Duodenal mucosa (tissue), 2 donors: Measurements from ENCODE around the gene ADD3.

Experiments
- H3K27ac ChIP-seq: one replicate; pipeline ENCODE4 v1.7.0; 2013; ENCODE audit warnings: low read depth, low read length
- H3K27me3 ChIP-seq, 2 donors: one replicate each; pipeline ENCODE4 v1.7.0; 2013; ENCODE audit warnings: low read length in 2 of 2, control low read depth in 1 of 2; ENCODE audit not compliant: insufficient read depth in 2 of 2, control insufficient read depth in 1 of 2
- H3K36me3 ChIP-seq, 2 donors: one replicate each; pipeline ENCODE4 v1.7.0; 2013; ENCODE audit warnings: low read length in 2 of 2, control low read depth in 1 of 2; ENCODE audit not compliant: insufficient read depth in 2 of 2, control insufficient read depth in 1 of 2
- H3K4me1 ChIP-seq, 2 donors: one replicate each; pipeline ENCODE4 v1.7.0; 2013; ENCODE audit warnings: low read length in 2 of 2, control low read depth in 1 of 2; ENCODE audit not compliant: insufficient read depth in 2 of 2, control insufficient read depth in 1 of 2
- H3K4me3 ChIP-seq, 2 donors: one replicate each; pipeline ENCODE4 v1.7.0; 2013; ENCODE audit warnings: low read length in 2 of 2, low read depth in 1 of 2
- H3K9ac ChIP-seq, 2 donors: one replicate each; pipeline ENCODE4 v1.7.0; 2013; ENCODE audit warnings: low read length in 2 of 2, low read depth in 1 of 2
- H3K9me3 ChIP-seq, 2 donors: one replicate each; pipeline ENCODE4 v1.7.0; 2013; ENCODE audit warnings: low read length in 2 of 2, control low read depth in 1 of 2; ENCODE audit not compliant: control insufficient read depth in 1 of 2

ADD3 gene

DNA sequence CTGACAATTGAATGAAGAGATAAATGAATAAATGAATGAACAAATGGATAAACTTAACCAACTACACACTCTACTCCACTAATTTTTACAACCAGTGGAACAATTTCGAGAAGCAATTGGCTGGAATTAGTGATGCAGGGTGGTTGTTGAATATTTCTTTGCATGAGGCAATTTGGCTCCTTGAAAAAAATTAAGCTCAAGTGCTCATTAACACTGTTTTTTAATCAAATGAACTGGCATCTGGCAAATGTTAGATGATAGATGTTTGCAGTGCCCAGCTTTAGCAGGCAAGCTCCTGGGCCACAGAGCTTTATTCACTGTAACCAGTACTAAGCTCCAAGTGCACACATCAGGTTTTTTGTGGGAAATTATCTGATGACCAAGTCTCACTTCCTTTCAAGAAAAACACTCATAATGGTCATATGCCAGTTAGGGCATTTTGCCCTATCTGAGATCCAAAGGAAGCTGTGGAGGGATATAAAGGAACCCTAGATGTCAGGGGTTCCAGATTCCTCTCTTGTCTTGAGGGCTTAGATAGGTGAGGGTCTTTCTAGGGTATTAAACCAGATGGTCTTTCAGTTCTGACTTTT lies 16.4 kb upstream of the ADD3 start:
- H3K4me3 ChIP-seq = no peak overlapping the region
- no peaks in the 10 kb centered on the region for H3K36me3 ChIP-seq
- H3K4me1 ChIP-seq = peaks cover 18% of the 10 kb centered on the region in 2 donors
- no peaks in the 10 kb centered on the region for H3K27me3 ChIP-seq
- no peaks in the 10 kb centered on the region for H3K9me3 ChIP-seq
- H3K9ac ChIP-seq = no peak overlapping the region
- H3K27ac ChIP-seq = no peak overlapping the region

- no peaks in the 10 kb centered on the region for H3K36me3 ChIP-seq
- no peak overlapping the region for H3K4me3 ChIP-seq
- no peak overlapping the region for H3K9ac ChIP-seq
- H3K4me1 ChIP-seq = peaks cover 25 to 27% of the 10 kb centered on the region in 2 donors
- no peak overlapping the region for H3K27ac ChIP-seq
- H3K9me3 ChIP-seq = no peaks in the 10 kb centered on the region
- H3K27me3 ChIP-seq = no peaks in the 10 kb centered on the region
Observed at GRCh38 chr10:109992485-109992884, 15.3 kb upstream of the ADD3 start.

DNA sequence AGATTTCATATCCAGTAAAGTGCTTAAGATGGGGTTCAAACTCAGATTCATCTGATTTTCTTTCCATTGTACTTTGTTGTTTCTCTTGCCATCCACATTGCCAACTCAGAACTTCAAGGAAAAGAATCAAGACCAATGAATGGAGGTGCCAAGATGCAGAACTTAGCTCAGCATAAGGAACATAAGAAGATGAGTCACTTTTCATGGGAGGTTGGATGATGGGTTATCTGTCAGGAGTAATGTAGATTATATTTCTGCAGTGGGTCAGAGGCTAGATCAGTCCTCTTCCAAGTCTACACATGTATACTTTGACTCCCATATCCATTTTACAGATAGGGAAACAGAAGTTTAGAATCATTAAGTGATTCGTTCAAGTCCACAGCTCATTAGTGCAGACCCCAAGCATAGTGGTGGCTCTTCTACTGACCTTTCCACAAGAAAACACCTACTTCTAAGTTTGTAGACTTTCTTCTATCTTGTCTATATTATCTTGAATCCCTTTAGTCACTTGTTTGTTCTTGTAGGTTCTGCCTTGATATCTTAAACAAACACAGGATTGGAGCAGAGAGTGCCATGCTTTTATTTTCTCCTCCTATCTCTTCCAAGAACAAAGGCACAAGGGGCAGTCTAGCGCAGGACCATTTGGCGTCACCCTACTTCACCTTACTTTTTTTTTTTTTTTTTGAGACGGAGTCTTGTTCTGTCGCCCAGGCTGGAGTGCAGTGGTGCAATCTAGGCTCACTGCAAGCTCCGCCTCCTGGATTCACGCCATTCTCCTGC lies 14.0 kb upstream of the ADD3 start:
- no peaks in the 10 kb centered on the region for H3K27me3 ChIP-seq
- H3K9ac ChIP-seq = no peak overlapping the region
- H3K9me3 ChIP-seq = no peaks in the 10 kb centered on the region
- no peaks in the 10 kb centered on the region for H3K36me3 ChIP-seq
- H3K27ac ChIP-seq = no peak overlapping the region
- peaks cover 33 to 35% of the 10 kb centered on the region in 2 donors for H3K4me1 ChIP-seq
- no peak overlapping the region for H3K4me3 ChIP-seq

DNA sequence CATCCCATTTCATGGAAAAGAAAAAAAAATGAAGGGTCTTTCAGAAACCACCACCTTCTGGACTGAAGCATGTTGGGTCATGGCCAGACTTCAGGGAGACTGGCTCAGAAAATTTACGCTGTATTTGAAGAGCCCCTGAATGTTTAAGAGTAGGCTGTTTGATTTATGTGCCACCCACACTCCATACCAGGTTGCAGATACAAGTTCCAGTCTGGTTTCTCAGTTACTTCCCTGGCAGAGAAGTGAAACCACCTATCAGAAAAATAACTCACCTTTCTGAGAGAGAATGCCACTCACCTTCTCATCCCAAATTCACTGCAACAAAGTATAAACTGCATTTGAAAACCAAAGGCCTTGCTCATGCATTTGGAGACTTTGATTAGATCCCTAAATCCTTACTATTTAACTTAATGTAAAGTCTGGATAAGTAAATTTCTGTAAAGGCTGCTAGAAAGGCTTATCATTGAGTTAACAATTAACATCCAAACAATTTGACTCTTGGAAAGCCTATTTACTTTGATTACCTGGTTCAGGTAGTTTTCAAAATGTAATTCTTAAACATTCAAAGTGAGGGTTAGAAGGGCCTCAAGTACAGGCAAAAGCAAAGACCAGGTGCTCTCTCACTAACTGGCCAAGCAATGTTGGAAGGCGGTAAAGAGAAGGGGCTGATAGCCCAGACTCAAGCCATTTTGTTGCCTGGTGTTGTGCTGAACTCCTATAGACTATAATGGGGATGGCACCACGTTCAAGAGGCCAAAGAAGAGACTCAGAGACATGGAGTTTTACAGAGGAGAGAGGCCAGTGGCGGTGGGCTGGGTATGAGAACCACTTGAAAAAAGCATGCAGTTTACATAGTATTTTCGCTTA lies 12.8 kb upstream of the ADD3 start:
- Histone ChIP-seq H3K9ac (peak overlapping the region in 1 of 2 donors; percentile 26), H3K27me3 (no peaks in the 10 kb centered on the region), H3K4me1 (peaks cover 40 to 45% of the 10 kb centered on the region in 2 donors), H3K36me3 (no peaks in the 10 kb centered on the region), H3K4me3 (peak overlapping the region; percentile 18 to 29), H3K9me3 (no peaks in the 10 kb centered on the region), H3K27ac (no peak overlapping the region)

GRCh38 chr10:109995595-109995994 lies 12.2 kb upstream of the ADD3 start:
- H3K9me3 ChIP-seq = no peaks in the 10 kb centered on the region
- H3K4me1 ChIP-seq = peaks cover 44 to 48% of the 10 kb centered on the region in 2 donors
- H3K36me3 ChIP-seq = no peaks in the 10 kb centered on the region
- H3K4me3 ChIP-seq = peak overlapping the region; percentile 18 to 29
- no peak overlapping the region for H3K27ac ChIP-seq
- no peak overlapping the region for H3K9ac ChIP-seq
- no peaks in the 10 kb centered on the region for H3K27me3 ChIP-seq

DNA sequence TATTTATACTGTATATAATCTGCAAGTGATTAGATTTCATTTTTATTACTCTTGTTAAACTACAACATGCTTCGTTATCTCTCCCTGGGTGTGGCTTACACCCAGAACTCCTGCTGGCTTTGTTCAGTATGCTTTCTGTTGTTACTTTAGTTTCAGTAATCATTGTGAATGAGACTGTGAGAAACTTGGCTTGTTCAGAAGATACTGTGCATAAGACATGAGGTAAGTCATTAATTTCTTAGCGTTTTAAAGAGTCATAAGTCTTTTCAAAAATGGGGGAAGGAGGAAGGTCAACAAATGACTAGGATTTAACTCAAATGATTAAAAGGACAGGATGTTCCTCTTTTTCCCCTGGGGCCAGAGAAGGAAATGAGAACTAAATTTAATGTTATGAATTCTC lies 11.6 kb upstream of the ADD3 start:
- Histone ChIP-seq H3K9ac (peak overlapping the region; percentile 26 to 41), H3K9me3 (no peaks in the 10 kb centered on the region), H3K27me3 (no peaks in the 10 kb centered on the region), H3K4me1 (peaks cover 44 to 55% of the 10 kb centered on the region in 2 donors), H3K36me3 (no peaks in the 10 kb centered on the region), H3K27ac (peak overlapping the region; percentile 28), H3K4me3 (peak overlapping the region; percentile 46 to 63)

DNA sequence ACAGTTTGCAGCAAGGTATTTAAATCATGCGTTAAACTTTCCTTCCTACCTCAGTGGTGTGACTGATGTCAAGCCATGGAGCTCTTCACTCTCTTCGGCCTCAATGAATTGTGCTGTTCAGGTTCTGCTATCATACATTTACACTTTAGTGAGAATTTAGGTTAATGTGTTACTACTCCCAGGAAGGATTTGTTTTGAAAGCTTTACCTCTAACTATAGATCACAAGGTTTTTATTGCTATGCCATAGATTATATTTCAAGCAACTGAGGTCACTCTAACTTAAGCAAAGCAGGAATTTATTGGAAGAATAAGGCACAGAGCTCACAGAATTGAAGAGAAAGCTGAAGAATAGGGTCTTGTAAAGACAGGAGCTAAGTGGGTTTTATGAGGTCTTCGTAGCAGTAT lies 11.0 kb upstream of the ADD3 start:
- Histone ChIP-seq H3K27ac (peak overlapping the region; percentile 28), H3K4me3 (peak overlapping the region; percentile 46 to 63)

GRCh38 chr10:109997233-109997632 lies 10.6 kb upstream of the ADD3 start:
- Histone ChIP-seq H3K4me1 (peaks cover 44 to 58% of the 10 kb centered on the region in 2 donors), H3K4me3 (peak overlapping the region; percentile 46 to 63), H3K27ac (no peak overlapping the region), H3K9ac (peak overlapping the region; percentile 36 to 41), H3K27me3 (no peaks in the 10 kb centered on the region), H3K36me3 (no peaks in the 10 kb centered on the region), H3K9me3 (no peaks in the 10 kb centered on the region)

More for the DNA sequence above, 11.0 kb upstream of the ADD3 start:
- H3K27me3 ChIP-seq = no peaks in the 10 kb centered on the region
- H3K36me3 ChIP-seq = no peaks in the 10 kb centered on the region
- H3K9ac ChIP-seq = peak overlapping the region; percentile 36 to 41
- H3K9me3 ChIP-seq = no peaks in the 10 kb centered on the region
- H3K4me1 ChIP-seq = peaks cover 44 to 58% of the 10 kb centered on the region in 2 donors

DNA sequence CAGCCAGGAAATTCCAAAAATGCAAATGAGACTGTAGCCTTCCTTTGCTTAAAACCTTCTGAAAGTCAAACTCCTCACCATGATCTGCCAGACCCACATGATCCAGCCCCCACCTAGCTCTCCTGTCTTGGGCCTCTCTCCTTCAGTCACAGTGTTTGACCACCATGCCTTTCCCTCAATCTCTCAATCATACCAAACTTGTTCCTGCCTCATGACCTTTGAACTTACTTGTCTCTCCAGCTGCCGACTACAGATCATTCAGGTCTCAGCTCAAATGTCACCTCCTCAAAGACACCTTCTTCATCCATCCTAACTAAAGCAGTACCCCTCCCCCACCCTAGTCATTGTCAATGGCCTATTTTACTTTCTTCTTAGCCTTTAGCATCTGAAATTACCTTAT lies 9.3 kb upstream of the ADD3 start:
- no peak overlapping the region for H3K9ac ChIP-seq
- no peaks in the 10 kb centered on the region for H3K9me3 ChIP-seq
- peak overlapping the region; percentile 46 to 63 for H3K4me3 ChIP-seq
- H3K4me1 ChIP-seq = peaks cover 47 to 65% of the 10 kb centered on the region in 2 donors
- no peak overlapping the region for H3K27ac ChIP-seq
- H3K27me3 ChIP-seq = no peaks in the 10 kb centered on the region
- no peaks in the 10 kb centered on the region for H3K36me3 ChIP-seq
